ENCODE data around the gene PATJ. TPM values are rescaled to one million over a fixed set of nuclear protein-coding genes. Genes with fewer than 3 reads are reported as not detected.
"Not testable (repeated sequence)": the region's sequence is repeated elsewhere in the genome, so short reads cannot be mapped to it uniquely, and the experiment has no call there.

Gene PATJ
- total and polyA plus RNA-seq, 8 donors = 27.6 to 58.8 (median 38.8) TPM

- H3K9me3 ChIP-seq = peaks cover 0 to 14% of the 10 kb centered on the region in 2 donors
- intact Hi-C loops (cut with DNase I) = no loop called here
- no peaks in the 10 kb centered on the region for H3K4me1 ChIP-seq
- DNase-seq (no peak), ATAC-seq (no peak)
- H3K4me3 ChIP-seq = no peak overlapping the region
- H3K27ac ChIP-seq = no peak overlapping the region
- no peaks in the 10 kb centered on the region for H3K36me3 ChIP-seq
- no peaks in the 10 kb centered on the region for H3K27me3 ChIP-seq
- TF ChIP-seq, protein P1, sequence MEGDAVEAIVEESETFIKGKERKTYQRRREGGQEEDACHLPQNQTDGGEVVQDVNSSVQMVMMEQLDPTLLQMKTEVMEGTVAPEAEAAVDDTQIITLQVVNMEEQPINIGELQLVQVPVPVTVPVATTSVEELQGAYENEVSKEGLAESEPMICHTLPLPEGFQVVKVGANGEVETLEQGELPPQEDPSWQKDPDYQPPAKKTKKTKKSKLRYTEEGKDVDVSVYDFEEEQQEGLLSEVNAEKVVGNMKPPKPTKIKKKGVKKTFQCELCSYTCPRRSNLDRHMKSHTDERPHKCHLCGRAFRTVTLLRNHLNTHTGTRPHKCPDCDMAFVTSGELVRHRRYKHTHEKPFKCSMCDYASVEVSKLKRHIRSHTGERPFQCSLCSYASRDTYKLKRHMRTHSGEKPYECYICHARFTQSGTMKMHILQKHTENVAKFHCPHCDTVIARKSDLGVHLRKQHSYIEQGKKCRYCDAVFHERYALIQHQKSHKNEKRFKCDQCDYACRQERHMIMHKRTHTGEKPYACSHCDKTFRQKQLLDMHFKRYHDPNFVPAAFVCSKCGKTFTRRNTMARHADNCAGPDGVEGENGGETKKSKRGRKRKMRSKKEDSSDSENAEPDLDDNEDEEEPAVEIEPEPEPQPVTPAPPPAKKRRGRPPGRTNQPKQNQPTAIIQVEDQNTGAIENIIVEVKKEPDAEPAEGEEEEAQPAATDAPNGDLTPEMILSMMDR (IDR thresholded peaks at IDR 0.05) = no peak
These were observed 470.1 kb downstream of the PATJ start for GRCh38 chr1:62212411-62212810.

DNA sequence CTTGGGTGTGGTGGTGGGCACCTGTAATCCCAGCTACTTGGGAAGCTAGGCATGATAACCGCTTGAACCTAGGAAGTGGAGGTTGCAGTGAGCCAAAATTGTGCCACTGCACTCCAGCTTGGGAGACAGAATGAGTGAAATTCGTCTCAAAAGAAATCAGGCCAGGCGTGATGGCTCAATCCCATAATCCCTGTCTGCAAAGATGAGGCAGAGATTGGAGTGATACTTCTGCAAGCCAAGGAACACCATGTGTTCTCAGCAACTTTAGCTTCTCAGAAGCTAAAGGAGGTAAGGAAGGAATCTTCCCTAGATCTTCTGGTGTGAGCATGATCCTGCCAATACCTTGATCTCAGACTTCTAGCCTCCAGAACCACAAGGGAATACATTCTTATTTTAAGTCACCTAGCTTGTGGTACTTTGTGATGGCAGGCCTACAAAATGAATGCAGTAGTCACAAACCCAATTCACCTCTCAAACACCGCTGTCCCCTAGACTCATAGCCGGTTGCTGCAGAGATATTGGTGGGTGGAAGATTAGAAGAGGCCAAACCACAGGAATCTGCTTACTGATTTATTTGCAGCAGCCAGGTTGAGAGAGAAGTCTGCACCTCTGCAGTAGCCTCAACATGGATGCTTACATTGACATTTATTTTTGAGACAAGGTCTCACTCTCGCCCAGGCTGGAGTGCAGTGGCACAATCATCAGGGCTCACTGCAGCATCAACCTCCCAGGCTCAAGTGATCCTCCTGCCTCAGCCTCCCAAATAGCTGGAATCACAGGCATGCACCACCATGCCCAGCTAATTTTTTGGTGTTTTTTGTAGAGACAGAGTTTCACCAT is 471.0 kb downstream of the PATJ start:
- TF ChIP-seq, protein P1 (IDR thresholded peaks at IDR 0.05) = no peak
- H3K27ac ChIP-seq = no peak overlapping the region
- intact Hi-C loops (cut with DNase I) = no loop called here
- ATAC-seq = no peak
- no peaks in the 10 kb centered on the region for H3K27me3 ChIP-seq
- no peak for DNase-seq
- no peaks in the 10 kb centered on the region for H3K4me1 ChIP-seq
- H3K9me3 ChIP-seq = peaks cover 0 to 14% of the 10 kb centered on the region in 2 donors
- no peaks in the 10 kb centered on the region for H3K36me3 ChIP-seq
- no peak overlapping the region for H3K4me3 ChIP-seq

DNA sequence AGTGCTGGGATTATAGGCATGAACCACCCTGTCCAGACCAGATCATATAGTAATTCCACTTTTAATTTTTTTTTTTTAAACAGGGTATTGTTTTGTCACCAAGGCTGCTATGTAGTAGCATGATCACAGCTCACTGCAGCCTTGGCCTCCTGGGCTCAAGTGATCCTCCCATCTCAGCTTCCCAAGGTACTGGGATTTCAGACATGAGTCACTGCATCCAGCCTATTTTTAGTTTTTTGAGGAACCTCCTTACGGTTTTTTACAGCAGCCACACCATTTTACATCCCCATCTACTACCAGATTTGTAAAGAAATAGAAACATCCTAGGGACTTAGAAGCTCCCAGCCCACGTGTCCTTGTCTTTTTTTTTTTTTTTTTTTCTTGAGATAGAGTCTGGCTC is 476.3 kb downstream of the PATJ start:
- Histone ChIP-seq H3K27me3 (no peaks in the 10 kb centered on the region), H3K4me1 (no peaks in the 10 kb centered on the region), H3K36me3 (no peaks in the 10 kb centered on the region), H3K27ac (no peak overlapping the region), H3K9me3 (no peaks in the 10 kb centered on the region), H3K4me3 (no peak overlapping the region)
- ATAC-seq (no peak), DNase-seq (no peak)
- TF ChIP-seq, protein P1 (IDR thresholded peaks at IDR 0.05) = no peak
- intact Hi-C loops (cut with DNase I) = no loop called here

- intact Hi-C loops (cut with DNase I); ATAC-seq; DNase-seq; H3K4me1 ChIP-seq; H3K27me3 ChIP-seq; H3K4me3 ChIP-seq; H3K9me3 ChIP-seq; H3K27ac ChIP-seq; H3K36me3 ChIP-seq: not testable (repeated sequence)
These were observed 478.2 kb downstream of the PATJ start for GRCh38 chr1:62220456-62220855.

GRCh38 chr1:62221171-62221570 is 478.9 kb downstream of the PATJ start:
- Histone ChIP-seq H3K4me3 (no peak overlapping the region), H3K36me3 (no peaks in the 10 kb centered on the region), H3K27me3 (no peaks in the 10 kb centered on the region), H3K9me3 (no peaks in the 10 kb centered on the region), H3K4me1 (no peaks in the 10 kb centered on the region), H3K27ac (no peak overlapping the region)
- DNase-seq (no peak), ATAC-seq (no peak)
- intact Hi-C loops (cut with DNase I) = no loop called here
- TF ChIP-seq, protein P1 (IDR thresholded peaks at IDR 0.05) = no peak

DNA sequence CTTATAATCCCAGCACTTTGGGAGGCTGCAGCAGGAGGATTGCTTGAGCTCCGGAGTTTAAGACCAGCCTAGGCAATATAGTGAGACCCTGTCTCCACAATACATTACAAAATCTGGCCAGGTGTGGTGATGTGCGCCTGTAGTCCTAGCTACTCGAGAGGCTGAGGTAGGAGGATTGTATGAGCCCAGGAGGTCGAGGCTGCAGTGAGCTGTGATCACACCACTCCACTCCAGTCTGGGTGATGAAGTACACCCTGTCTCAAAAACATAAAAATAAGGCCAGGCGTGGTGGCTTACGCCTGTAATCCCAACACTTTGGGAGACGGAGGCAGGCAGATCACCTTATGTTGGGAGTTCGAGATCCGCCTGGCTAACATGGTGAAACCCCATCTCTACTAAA is 480.0 kb downstream of the PATJ start:
- Histone ChIP-seq H3K36me3 (no peaks in the 10 kb centered on the region), H3K4me3 (no peak overlapping the region), H3K9me3 (no peaks in the 10 kb centered on the region), H3K4me1 (no peaks in the 10 kb centered on the region), H3K27ac (no peak overlapping the region), H3K27me3 (no peaks in the 10 kb centered on the region)
- ATAC-seq (no peak), DNase-seq (no peak)
- intact Hi-C loops (cut with DNase I) = no loop called here
- TF ChIP-seq, protein P1 (IDR thresholded peaks at IDR 0.05) = no peak
